ENCODE data around the gene DHRS13.

The DHRS13 gene

DNA sequence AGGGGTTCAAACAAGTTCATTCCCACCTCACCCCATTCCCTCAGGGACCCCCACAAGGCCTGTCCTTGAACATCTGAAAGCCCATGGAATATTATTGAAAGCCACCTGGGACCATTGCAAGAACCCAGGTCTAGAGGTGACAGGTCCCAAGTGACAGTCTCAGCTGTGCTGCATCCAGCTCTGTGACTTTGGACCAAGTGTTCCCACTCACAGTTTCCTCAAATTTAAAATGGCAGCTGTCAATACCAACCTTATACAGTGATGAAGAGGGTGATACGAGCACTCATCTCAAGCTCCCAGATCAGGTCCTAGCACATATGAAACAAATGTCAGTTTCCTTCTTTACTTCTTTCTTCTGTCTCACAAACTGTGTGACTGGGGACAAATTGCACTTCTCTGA, 38.9 kb downstream of the DHRS13 start:
- POLR2A ChIA-PET, result no interaction called here
- TF ChIP-seq, protein P1, sequence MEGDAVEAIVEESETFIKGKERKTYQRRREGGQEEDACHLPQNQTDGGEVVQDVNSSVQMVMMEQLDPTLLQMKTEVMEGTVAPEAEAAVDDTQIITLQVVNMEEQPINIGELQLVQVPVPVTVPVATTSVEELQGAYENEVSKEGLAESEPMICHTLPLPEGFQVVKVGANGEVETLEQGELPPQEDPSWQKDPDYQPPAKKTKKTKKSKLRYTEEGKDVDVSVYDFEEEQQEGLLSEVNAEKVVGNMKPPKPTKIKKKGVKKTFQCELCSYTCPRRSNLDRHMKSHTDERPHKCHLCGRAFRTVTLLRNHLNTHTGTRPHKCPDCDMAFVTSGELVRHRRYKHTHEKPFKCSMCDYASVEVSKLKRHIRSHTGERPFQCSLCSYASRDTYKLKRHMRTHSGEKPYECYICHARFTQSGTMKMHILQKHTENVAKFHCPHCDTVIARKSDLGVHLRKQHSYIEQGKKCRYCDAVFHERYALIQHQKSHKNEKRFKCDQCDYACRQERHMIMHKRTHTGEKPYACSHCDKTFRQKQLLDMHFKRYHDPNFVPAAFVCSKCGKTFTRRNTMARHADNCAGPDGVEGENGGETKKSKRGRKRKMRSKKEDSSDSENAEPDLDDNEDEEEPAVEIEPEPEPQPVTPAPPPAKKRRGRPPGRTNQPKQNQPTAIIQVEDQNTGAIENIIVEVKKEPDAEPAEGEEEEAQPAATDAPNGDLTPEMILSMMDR (IDR thresholded peaks at IDR 0.05; ENCODE audit: insufficient read depth, low read length, missing control alignments), result no peak
- no peak for DNase-seq (ENCODE audit: low read depth, low spot score)
- CTCF ChIA-PET, result interaction anchor here (0.6 to 1.1 kb wide), 2 partner anchors 20 to 100 kb away, joined by 3 read pairs; no protein-coding TSS in a partner anchor
- H3K4me3 ChIP-seq (ENCODE audit: low read depth, low read length), result no peak overlapping the region

DNA sequence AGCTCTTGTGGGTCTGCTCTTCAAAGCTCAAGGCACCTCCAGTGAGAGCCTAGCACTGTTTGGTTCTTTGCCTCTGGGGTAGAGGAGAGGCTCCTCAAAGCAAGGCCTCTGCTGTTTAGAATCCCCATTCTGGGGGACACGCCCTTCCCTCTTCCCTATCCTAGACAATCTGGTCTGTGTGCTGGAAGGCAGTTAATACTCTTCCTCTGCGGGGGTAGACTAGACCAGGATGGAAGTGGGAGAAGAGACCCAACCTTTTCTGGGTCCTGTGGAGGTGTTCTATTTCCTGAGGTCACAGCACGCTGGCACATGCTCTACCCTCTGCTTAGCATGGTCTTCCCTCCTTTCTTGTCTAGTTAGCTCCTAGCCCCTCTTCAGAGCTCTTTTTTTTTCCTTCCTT, 40.3 kb downstream of the DHRS13 start:
- CTCF ChIA-PET, result interaction anchor here (1.9 kb wide), 1 partner anchor 99 kb away, joined by 7 read pairs; no protein-coding TSS in a partner anchor
- POLR2A ChIA-PET, result no interaction called here

DNA sequence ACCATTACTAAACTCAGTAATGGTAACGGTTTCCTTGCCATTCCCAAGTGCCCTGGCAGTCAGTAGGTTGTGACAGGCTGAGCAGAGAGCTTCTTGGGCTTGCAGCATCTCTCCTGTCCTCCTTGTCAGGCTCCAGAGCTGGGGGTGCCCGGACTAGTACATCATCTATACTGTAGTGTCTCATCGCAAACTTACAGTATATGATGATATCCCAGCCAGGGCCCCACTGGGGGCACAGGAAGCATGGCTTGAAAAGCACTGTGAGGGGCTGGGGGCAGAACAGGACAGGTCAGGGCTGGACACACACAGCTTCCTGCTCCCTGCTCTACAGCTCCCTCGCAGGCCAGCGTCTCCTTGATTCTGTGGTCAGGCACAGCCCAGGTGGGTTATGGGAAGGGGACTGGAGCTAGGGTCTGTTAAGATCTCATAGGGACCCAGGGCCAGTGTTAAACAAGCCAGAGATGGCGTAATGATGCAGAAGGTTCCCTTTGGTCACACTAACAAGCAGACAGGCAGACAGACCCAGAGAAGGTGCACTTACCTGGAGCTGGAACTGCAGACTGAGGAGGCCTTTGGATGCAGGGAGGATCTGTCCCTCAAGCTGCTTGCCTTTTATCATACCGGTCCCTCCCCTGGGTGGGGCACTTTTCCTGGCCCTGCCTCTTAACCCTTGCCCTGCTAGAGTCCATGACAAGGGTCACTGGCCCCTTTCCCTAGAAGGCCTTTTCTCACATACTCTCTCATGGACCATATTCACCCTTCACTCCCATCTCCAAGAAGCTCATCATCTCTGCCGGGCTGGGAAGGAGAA, 41.3 kb downstream of the DHRS13 start:
- ChIA-PET CTCF (interaction anchor here (1.4 to 1.9 kb wide), 3 partner anchors 8 to 98 kb away, joined by 3 to 7 read pairs (median 3); no protein-coding TSS in a partner anchor), POLR2A (no interaction called here)
- DNase-seq (ENCODE audit: low read depth, low spot score), result no peak
- TF ChIP-seq, protein P1 (IDR thresholded peaks at IDR 0.05; ENCODE audit: insufficient read depth, low read length, missing control alignments), result no peak
- no peak overlapping the region for H3K4me3 ChIP-seq (ENCODE audit: low read depth, low read length)

More for the DNA sequence above, 40.3 kb downstream of the DHRS13 start:
- H3K4me3 ChIP-seq (ENCODE audit: low read depth, low read length), result no peak overlapping the region
- TF ChIP-seq, protein P1 (IDR thresholded peaks at IDR 0.05; ENCODE audit: insufficient read depth, low read length, missing control alignments), result no peak
- no peak for DNase-seq (ENCODE audit: low read depth, low spot score)

DNA sequence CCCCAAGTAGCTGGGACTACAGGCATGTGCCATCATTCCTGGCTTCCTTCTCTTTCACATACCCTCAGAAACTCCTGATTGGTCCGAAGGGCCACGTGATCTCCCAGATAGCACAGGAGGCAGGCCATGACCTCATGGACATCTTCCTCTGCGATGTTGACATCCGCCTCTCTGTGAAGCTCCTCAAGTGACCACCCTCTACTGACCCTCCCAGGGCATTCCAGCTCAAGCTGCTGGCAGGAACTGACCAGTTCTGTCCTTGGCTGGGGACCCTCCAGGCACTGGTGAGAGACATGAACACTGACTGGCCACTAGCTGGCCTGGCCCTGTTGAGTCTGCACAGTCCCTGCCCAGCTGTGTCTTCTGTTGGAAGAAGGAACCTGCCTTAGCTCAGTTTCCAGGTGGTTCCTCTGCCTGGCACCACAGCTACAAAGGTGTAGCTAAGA, 42.5 kb downstream of the DHRS13 start:
- no peak for DNase-seq (ENCODE audit: low read depth, low spot score)
- H3K4me3 ChIP-seq (ENCODE audit: low read depth, low read length), result no peak overlapping the region
- TF ChIP-seq, protein P1 (IDR thresholded peaks at IDR 0.05; ENCODE audit: insufficient read depth, low read length, missing control alignments), result no peak
- ChIA-PET CTCF (interaction anchor here (1.4 kb wide), 1 partner anchor 9 kb away, joined by 3 read pairs; no protein-coding TSS in a partner anchor), POLR2A (no interaction called here)

DNA sequence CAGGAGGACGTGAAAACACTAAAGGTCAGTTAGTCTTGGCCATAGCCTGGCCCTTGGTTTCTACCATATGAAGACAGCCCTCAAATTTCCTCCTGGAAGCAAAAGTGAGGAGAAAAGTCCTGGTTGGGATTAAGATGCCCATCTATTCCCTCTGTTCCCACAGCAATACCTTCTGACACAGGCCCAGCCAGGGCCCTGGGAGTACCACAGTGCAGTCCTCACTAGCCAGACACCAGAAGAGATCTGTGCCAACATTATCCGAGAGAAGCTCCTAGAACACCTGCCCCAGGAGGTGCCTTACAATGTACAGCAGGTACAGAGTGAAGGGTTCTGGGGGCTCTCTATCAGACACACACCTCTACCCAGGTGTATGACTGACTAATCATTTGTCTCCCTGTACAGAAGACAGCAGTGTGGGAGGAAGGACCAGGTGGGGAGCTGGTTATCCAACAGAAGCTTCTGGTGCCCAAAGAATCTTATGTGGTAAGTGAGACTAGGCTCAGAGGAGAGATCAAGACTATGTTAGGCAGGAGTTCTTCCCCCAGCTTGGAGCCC, 44.0 kb downstream of the DHRS13 start:
- ChIA-PET POLR2A (no interaction called here), CTCF (interaction anchor here (1.2 to 1.4 kb wide), 2 partner anchors 10 to 31 kb away, joined by 3 to 7 read pairs; no protein-coding TSS in a partner anchor)
- H3K4me3 ChIP-seq (ENCODE audit: low read depth, low read length), result no peak overlapping the region
- DNase-seq (ENCODE audit: low read depth, low spot score), result no peak
- TF ChIP-seq, protein P1 (IDR thresholded peaks at IDR 0.05; ENCODE audit: insufficient read depth, low read length, missing control alignments), result no peak
